ENCODE data around the gene PPM1A.

GRCh38 chr14:60301685-60302084 lies 52.7 kb downstream of the PPM1A start:
- TF ChIP-seq SIN3A (IDR thresholded peaks at IDR 0.05; ENCODE audit: borderline replicate concordance, insufficient read depth, low read depth, low read length) (no peak), TCF7L2 (IDR thresholded peaks at IDR 0.05; ENCODE audit: low read depth, low read length) (no peak), POLR2AphosphoS5 (IDR thresholded peaks at IDR 0.05; ENCODE audit: low read depth, low read length) (no peak)
- TF ChIP-seq, protein P1, sequence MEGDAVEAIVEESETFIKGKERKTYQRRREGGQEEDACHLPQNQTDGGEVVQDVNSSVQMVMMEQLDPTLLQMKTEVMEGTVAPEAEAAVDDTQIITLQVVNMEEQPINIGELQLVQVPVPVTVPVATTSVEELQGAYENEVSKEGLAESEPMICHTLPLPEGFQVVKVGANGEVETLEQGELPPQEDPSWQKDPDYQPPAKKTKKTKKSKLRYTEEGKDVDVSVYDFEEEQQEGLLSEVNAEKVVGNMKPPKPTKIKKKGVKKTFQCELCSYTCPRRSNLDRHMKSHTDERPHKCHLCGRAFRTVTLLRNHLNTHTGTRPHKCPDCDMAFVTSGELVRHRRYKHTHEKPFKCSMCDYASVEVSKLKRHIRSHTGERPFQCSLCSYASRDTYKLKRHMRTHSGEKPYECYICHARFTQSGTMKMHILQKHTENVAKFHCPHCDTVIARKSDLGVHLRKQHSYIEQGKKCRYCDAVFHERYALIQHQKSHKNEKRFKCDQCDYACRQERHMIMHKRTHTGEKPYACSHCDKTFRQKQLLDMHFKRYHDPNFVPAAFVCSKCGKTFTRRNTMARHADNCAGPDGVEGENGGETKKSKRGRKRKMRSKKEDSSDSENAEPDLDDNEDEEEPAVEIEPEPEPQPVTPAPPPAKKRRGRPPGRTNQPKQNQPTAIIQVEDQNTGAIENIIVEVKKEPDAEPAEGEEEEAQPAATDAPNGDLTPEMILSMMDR (IDR thresholded peaks at IDR 0.05), result no peak
- TF ChIP-seq, protein P2, sequence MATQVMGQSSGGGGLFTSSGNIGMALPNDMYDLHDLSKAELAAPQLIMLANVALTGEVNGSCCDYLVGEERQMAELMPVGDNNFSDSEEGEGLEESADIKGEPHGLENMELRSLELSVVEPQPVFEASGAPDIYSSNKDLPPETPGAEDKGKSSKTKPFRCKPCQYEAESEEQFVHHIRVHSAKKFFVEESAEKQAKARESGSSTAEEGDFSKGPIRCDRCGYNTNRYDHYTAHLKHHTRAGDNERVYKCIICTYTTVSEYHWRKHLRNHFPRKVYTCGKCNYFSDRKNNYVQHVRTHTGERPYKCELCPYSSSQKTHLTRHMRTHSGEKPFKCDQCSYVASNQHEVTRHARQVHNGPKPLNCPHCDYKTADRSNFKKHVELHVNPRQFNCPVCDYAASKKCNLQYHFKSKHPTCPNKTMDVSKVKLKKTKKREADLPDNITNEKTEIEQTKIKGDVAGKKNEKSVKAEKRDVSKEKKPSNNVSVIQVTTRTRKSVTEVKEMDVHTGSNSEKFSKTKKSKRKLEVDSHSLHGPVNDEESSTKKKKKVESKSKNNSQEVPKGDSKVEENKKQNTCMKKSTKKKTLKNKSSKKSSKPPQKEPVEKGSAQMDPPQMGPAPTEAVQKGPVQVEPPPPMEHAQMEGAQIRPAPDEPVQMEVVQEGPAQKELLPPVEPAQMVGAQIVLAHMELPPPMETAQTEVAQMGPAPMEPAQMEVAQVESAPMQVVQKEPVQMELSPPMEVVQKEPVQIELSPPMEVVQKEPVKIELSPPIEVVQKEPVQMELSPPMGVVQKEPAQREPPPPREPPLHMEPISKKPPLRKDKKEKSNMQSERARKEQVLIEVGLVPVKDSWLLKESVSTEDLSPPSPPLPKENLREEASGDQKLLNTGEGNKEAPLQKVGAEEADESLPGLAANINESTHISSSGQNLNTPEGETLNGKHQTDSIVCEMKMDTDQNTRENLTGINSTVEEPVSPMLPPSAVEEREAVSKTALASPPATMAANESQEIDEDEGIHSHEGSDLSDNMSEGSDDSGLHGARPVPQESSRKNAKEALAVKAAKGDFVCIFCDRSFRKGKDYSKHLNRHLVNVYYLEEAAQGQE (IDR thresholded peaks at IDR 0.05; ENCODE audit: insufficient read depth in 1 of 2, low read depth in 2 of 2, low read length in 1 of 2), result no peak

Measured in Panc1 (cell line).